T-helper 17 cell (primary cell): ENCODE results near the gene KCNG2. TPM values are rescaled to one million over a fixed set of nuclear protein-coding genes. Genes with fewer than 3 reads are reported as not detected.
"Not testable (repeated sequence)": the region's sequence is repeated elsewhere in the genome, so short reads cannot be mapped to it uniquely, and the experiment has no call there.

Experiments used
- ATAC-seq: fragments of 150-1000 bp; cut with Tn5 transposase; 2 replicates; pipeline ENCODE4 v1.10.0; 2021; ENCODE audit warnings: mild to moderate bottlenecking, moderate library complexity
- DNase-seq, 3 donors: peaks; one replicate each; pipeline versions ENCODE4 v3.0.0 to v3.0.0-alpha.2; 2020 to 2021
- H3K9me3 ChIP-seq: one replicate; pipeline ENCODE4 v1.7.0; 2013; ENCODE audit warnings: low read length, mild to moderate bottlenecking; ENCODE audit not compliant: control insufficient read depth, poor library complexity, severe bottlenecking
- H3K27ac Mint-ChIP-seq: one replicate; pipeline ENCODE4 v1.8.0; 2022; ENCODE audit warnings: mild to moderate bottlenecking, moderate library complexity, mixed read lengths
- H3K27me3 Mint-ChIP-seq: one replicate; pipeline ENCODE4 v1.8.0; 2022; ENCODE audit warnings: mixed read lengths
- H3K36me3 Mint-ChIP-seq: one replicate; pipeline ENCODE4 v1.8.0; 2022; ENCODE audit warnings: low read depth, mixed read lengths
- H3K4me1 Mint-ChIP-seq: one replicate; pipeline ENCODE4 v1.8.0; 2022; ENCODE audit warnings: mild to moderate bottlenecking, mixed read lengths
- H3K4me3 Mint-ChIP-seq: one replicate; pipeline ENCODE4 v1.8.0; 2022; ENCODE audit warnings: mild to moderate bottlenecking, moderate library complexity, mixed read lengths
- total RNA-seq, 4 donors: library from RNA in 2 of 4; stranded (reverse) in 2 of 4; gene quantifications; one replicate each; pipeline ENCODE4 v1.2.3 and lab custom pipeline; 2022 to 2026

Gene KCNG2, protein sequence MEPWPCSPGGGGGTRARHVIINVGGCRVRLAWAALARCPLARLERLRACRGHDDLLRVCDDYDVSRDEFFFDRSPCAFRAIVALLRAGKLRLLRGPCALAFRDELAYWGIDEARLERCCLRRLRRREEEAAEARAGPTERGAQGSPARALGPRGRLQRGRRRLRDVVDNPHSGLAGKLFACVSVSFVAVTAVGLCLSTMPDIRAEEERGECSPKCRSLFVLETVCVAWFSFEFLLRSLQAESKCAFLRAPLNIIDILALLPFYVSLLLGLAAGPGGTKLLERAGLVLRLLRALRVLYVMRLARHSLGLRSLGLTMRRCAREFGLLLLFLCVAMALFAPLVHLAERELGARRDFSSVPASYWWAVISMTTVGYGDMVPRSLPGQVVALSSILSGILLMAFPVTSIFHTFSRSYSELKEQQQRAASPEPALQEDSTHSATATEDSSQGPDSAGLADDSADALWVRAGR
- total RNA-seq (not detected), total RNA-seq (lab: John Stamatoyannopoulos, UW) (0 to 0.08 reads per million in 2 donors)

DNA sequence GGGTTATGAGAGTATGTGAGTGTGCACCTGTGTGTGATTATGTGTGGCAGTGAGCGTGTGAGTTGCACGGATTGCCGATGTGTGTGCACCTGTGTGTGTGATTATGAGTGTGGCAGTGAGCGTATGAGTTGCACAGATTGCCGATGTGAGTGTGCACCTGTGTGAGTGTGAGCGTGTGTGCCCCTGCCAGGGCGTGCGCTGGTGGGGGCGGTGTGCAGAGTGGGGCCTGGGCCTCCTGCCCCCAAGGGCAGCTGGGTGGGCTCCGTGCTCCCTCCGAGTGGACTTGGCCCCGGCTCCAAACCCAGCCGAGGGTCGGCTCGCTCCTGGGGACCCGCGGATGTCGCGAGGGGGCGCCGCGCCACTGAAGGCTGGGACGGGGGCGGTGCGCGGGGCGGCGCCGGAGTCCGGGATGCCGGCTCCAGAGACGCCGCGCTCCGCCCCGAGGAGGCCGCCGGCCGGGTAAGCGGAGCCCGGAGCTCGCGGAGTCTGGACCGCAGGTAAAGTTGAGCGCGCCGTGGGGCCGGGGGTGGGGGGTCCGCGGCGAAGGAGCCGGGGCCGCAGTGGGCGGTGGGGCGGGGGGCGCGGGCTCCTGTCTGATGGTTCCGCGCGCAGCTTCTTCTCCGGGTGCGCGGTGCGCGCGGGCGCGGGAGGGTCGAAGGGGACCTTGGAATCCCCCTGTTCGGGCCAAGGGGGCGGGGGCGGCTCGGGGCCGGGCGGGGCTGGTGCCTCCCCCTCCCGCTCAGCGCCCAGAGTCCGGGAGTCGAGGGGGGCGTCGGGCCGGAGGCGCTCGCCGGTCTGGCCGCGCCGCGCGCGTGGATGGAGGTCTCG lies at the start of gene KCNG2:
KCNG2 (plus strand) TSS at position 421 of the 828 bp plus-strand sequence. CDS start 65,730 bp downstream, outside the sequence.
- DNase-seq = no peak
- H3K4me1 Mint-ChIP-seq = peaks cover 15% of the 10 kb centered on the region
- H3K27ac Mint-ChIP-seq = no peak within 1 kb of the TSS
- H3K36me3 Mint-ChIP-seq = peaks cover 11% of the 10 kb centered on the region
- peaks cover 65% of the 10 kb centered on the region for H3K27me3 Mint-ChIP-seq
- H3K9me3 ChIP-seq = no peaks in the 10 kb centered on the region
- no peak for ATAC-seq
- peak within 1 kb of the TSS; percentile 76 for H3K4me3 Mint-ChIP-seq

DNA sequence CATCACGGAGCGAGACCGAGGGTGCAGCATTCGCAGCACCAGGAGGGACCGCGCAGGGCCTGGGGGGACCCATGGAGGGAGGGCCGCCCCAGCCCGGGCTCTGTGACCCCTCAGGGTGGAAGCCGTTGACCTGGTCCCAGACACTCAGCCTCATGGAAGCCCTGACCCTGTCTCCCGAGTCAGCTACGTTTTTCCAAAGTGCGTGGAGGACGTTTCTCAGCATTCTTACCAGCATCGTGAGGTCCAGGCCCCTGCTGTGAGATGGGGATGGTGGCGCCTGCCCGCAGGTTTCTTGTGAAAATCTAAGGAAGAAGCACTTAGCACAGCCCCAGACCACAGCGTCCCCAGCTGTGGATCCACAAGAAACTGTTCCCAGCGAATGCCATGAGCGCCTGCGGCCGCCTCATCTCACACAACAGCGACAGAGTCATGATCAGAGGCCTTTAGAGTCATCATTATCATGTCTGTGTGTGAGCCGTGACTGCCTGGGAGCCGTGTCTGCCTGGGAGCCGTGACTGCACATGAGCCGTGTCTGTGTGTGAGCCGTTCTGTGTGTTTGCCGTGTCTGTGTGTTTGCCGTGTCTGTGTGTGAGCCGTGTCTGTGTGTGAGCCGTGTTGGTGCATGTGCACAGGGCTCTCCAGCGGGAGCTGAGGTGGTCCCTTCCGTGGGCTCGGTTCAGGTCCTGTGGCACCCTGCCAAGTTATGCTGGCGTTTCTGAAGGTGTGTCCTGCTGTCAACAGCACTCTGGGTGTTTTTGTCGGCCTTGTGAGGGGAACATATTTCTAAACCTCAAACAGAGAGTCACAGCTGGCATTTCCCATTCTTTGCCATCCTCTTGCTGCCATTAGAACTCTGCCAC lies 49.2 kb upstream of the KCNG2 start:
- Mint-ChIP-seq H3K27me3 (no peaks in the 10 kb centered on the region), H3K36me3 (peaks cover 11% of the 10 kb centered on the region), H3K27ac (no peak overlapping the region), H3K4me1 (no peaks in the 10 kb centered on the region), H3K4me3 (no peak overlapping the region)
- H3K9me3 ChIP-seq = no peaks in the 10 kb centered on the region
- ATAC-seq (no peak), DNase-seq (no peak)

DNA sequence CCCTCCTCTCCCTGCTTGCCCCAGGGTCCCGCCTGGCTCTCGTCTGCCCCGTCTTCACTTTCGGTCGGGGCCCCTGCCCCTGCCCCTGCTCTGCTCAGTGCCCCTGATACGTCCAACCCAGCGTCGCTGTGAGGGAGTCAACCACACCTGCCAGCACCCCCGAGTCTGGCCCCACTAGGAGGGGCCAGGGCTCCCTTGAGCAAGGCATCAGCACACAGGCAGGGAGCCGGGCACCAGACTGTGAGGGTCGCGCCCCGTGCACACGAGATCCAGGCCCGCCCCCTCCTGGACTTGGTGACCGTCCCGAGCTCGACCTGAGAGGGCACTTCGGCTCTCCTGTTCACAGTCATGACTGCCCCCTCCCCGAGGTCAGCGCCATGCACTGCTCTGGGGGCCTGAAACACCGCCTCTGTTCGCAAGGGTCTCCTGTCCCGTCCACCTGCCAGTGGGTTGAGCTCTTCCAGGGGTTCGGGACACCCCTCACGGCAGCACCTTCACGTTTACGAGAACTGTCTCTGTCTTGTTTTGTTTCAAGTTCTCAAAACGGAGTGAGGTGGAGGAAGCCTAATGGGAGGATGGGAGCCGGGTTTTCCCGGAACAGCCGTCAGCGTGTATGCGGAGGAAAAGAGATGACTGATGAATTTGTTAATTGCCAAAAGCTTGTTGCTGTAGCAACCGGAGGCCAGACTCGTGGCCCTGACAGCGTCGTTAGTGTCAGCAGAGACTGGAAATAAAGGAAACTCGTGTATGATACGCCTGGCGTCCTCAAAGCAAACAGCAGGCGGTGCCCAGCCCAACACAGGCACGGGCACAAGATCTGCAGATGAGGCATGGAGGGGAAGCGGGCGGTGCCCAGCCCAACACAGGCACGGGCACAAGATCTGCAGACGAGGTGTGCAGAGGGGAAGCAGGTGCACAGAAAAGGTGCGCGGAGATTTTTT lies 48.2 kb upstream of the KCNG2 start:
- Mint-ChIP-seq H3K27ac (peak overlapping the region; percentile 16), H3K4me1 (no peaks in the 10 kb centered on the region), H3K4me3 (peak overlapping the region; percentile 49), H3K27me3 (no peaks in the 10 kb centered on the region), H3K36me3 (peaks cover 11% of the 10 kb centered on the region)
- ATAC-seq (no peak), DNase-seq (no peak)
- H3K9me3 ChIP-seq = no peaks in the 10 kb centered on the region

DNA sequence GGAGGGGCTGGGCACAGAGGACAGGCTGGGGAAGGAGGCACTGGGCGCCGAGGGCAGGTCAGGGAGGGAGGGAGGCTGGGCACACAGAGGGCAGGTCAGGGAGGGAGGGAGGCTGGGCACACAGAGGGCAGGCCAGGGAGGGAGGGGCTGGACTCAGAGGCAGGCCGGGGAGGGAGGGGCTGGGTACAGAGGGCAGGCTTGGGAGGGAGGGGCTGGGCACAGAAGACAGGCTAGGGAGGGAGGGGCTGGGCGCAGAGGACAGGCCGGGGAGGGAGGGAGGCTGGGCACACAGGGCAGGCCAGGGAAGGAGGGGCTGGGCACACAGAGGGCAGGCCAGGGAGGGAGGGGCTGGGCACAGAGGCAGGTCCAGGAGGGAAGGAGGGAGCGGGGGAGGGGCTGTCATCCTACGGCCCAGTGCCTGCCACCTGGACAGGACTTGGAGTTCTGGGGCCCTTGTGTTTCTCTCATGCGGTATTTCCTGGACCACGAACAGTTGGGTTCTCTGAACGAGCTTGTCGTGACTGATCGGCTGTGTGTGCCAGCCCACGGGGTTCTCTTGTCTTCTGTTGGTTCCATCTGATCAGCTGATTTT lies 46.7 kb upstream of the KCNG2 start:
- DNase-seq = no peak
- no peak for ATAC-seq
- Mint-ChIP-seq H3K36me3 (peaks cover 11% of the 10 kb centered on the region), H3K4me3 (no peak overlapping the region), H3K27me3 (no peaks in the 10 kb centered on the region), H3K27ac (no peak overlapping the region), H3K4me1 (no peaks in the 10 kb centered on the region)
- H3K9me3 ChIP-seq = no peaks in the 10 kb centered on the region

DNA sequence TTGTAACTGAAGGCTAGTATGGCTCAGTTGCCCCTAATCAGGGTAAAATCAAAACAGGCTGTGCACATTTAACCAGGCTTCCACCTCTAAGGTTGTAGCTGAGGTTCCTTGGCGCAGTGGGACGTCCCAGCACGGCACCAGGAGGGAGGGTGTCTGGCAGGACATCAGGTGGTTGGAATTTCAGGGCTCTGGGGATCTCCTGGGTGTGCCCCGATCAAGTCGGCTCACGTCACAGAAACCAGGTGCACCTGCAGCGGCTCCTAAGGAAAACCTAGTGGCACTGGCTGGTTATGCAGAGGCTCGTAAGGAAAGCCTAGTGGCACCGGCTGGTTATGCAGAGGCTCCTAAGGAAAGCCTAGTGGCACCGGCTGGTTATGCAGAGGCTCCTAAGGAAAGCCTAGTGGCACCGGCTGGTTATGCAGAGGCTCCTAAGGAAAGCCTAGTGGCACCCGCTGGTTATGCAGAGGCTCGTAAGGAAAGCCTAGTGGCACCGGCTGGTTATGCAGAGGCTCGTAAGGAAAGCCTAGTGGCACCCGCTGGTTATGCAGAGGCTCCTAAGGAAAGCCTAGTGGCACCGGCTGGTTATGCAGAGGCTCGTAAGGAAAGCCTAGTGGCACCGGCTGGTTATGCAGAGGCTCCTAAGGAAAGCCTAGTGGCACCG lies 45.7 kb upstream of the KCNG2 start:
- peaks cover 11% of the 10 kb centered on the region for H3K36me3 Mint-ChIP-seq
- H3K27ac Mint-ChIP-seq, H3K4me3 Mint-ChIP-seq, H3K4me1 Mint-ChIP-seq, ATAC-seq, H3K27me3 Mint-ChIP-seq, H3K9me3 ChIP-seq, DNase-seq: not testable (repeated sequence)

DNA sequence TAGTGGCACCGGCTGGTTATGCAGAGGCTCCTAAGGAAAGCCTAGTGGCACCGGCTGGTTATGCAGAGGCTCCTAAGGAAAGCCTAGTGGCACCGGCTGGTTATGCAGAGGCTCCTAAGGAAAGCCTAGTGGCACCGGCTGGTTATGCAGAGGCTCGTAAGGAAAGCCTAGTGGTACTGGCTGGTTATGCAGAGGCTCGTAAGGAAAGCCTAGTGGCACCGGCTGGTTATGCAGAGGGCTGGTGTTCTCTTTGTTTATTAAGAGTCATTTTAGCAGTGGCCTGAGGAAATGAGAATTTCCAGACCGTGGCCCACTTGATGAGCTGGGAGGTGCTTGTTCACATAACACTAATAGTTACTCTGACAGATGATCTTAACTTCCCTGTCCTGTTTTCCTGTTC lies 44.8 kb upstream of the KCNG2 start:
- H3K9me3 ChIP-seq, H3K4me3 Mint-ChIP-seq, H3K4me1 Mint-ChIP-seq, H3K27ac Mint-ChIP-seq, DNase-seq, H3K27me3 Mint-ChIP-seq, ATAC-seq: not testable (repeated sequence)
- H3K36me3 Mint-ChIP-seq = peaks cover 11% of the 10 kb centered on the region

DNA sequence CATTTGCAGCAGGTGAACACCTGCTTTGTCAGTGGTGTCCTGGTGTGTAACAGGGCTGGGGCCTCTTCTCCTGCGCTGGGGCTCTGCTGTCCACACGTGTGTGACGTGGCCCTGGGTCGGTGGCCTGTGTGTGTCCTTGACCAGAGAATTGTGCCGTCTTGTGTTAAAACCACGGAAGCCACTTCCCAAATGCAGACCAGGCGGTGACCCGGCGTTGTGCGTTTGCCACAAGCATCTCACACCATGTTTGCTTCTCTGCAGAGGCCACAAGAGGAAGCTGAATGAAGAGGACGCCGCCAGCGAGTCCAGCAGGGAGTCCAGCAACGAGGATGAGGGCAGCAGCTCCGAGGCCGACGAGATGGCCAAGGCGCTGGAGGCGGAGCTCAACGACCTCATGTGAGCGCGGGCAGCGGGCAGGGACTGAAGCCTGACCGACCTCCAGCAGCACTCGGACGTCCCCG lies 44.3 kb upstream of the KCNG2 start:
- Mint-ChIP-seq H3K36me3 (peaks cover 11% of the 10 kb centered on the region), H3K4me3 (no peak overlapping the region), H3K27ac (no peak overlapping the region), H3K4me1 (no peaks in the 10 kb centered on the region), H3K27me3 (no peaks in the 10 kb centered on the region)
- H3K9me3 ChIP-seq = no peaks in the 10 kb centered on the region
- ATAC-seq (no peak), DNase-seq (no peak)

DNA sequence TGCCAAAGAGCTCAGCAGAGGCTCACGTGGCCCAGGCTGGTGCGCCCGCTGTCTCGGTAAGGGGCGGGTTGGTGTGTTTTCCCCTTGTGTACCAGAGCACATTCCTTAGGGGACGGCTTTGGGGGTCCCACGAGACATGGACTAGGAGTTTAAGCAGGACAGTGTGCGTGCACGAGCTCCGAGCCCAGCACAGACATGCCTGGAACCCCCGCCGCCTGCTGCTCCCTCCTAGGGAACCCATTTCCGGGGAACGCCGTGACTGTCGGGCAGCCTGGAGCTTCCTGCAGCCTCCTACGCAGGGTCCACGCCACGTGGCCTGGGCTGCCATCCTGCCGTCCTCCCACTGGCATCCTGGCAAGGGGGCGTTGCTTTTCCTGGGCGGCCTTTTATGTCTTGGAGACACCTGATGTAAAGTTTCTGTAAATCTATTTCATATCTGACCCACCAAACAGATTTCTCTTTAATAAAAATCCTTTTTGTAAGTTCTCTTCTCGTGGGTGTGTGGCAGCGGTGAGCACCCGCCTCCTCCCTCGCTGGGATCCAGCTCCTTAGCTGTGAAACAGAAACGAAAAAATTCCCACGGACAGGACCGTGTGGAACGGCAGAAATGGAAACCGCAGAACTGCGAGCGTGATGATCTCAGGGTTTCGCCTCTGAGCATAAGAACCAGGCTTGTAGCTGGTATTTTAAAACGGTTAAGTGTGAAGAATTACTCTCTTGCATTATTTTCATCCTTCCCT lies 43.5 kb upstream of the KCNG2 start:
- no peak for DNase-seq
- no peaks in the 10 kb centered on the region for H3K9me3 ChIP-seq
- H3K4me1 Mint-ChIP-seq = no peaks in the 10 kb centered on the region
- H3K27me3 Mint-ChIP-seq = no peaks in the 10 kb centered on the region
- H3K4me3 Mint-ChIP-seq = no peak overlapping the region
- no peak overlapping the region for H3K27ac Mint-ChIP-seq
- peaks cover 11% of the 10 kb centered on the region for H3K36me3 Mint-ChIP-seq
- ATAC-seq = no peak

DNA sequence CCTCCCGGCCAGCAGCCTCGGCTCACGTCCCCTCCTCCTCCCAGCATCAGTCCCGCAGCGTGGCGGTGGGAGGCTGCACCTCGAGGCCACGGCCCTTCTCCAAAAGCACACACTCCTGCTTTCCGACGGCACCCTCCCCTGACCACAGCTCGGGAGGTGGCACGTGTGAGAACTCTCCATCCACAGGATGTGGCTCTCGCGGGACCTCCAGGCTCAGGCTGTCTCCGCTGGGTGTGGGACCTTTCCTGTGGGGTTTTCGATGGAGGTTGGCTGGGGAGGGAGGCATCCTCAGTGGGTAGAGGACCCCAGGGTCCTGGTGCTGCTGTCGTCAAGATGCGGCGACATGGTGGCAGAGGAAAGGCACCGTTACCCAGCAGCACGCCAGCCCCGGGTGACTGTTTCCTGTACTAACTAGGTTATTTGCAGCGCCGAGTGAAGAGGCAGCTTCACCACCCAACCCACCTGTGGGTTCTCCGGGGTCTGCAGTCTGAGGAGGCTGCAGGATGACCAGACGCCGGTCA lies 42.8 kb upstream of the KCNG2 start:
- H3K27ac Mint-ChIP-seq = no peak overlapping the region
- no peaks in the 10 kb centered on the region for H3K4me1 Mint-ChIP-seq
- ATAC-seq = no peak
- no peaks in the 10 kb centered on the region for H3K9me3 ChIP-seq
- H3K4me3 Mint-ChIP-seq = no peak overlapping the region
- no peaks in the 10 kb centered on the region for H3K27me3 Mint-ChIP-seq
- peaks cover 7% of the 10 kb centered on the region for H3K36me3 Mint-ChIP-seq
- DNase-seq = no peak

DNA sequence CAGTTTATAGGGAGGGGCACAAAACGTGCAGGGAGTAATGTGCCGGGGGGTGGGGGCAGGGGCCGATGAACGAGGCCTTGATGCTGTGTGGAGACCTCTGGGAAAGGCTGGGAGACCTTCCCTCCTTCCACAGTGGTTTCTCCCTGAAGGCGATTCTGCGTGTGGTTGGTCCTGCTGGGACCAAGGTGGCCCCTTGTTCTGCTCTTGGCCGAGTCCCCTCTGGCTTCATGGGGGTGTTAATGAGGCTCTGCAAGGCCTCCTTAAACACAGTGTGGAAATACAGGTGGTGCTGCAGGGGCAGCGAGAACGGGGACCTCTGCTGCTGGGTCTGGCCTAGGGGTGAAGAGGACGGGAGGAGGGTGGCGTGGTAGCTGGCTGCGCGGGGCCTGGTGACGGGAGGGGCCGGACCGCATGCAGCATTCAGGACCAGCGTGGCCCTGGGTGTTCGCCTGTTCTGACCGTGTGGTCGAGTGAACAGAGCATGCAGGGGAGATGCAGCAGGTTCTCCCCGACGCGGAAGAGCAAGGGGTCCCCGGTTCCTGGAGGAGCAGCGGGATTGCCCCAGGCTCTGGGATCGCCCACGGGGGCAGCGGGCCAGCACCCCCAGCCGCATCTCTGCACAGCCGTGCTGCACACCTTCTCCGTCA lies 42.1 kb upstream of the KCNG2 start:
- no peak for ATAC-seq
- Mint-ChIP-seq H3K36me3 (peaks cover 7% of the 10 kb centered on the region), H3K27me3 (no peaks in the 10 kb centered on the region), H3K4me3 (no peak overlapping the region), H3K27ac (no peak overlapping the region), H3K4me1 (no peaks in the 10 kb centered on the region)
- no peak for DNase-seq
- no peaks in the 10 kb centered on the region for H3K9me3 ChIP-seq
